Spleen (tissue), 7 donors: Measurements from ENCODE around the gene ARMC3.

Experiments
- CTCF ChIP-seq, 11 experiments: fragments of 200-600 bp in 7 of 11; fragments of 450-650 bp in 4 of 11; sonication (generic) in 4 of 11; IDR thresholded peaks in 8 of 11; conservative IDR thresholded peaks in 3 of 11; 1 replicate in 7 of 11; 2 replicates in 4 of 11; pipeline versions ENCODE4 v1.4.0 to v1.8.0; 2016 to 2021; ENCODE audit warnings: antibody characterized with exemption in 11 of 11, inconsistent platforms in 4 of 11, mild to moderate bottlenecking in 1 of 11
- POLR2A ChIP-seq, 3 donors: fragments of 450-650 bp; IDR thresholded peaks; one replicate each; pipeline ENCODE4 v1.5.1; 2017; ENCODE audit warnings: antibody characterized with exemption in 3 of 3, mild to moderate bottlenecking in 1 of 3
- POLR2AphosphoS5 ChIP-seq, 3 donors: sonication (generic); formaldehyde crosslinking; IDR thresholded peaks; one replicate each; pipeline ENCODE4 v1.5.1; 2017; ENCODE audit warnings: antibody characterized with exemption in 3 of 3
- donor health status: DM: no; HTN: no; CAD: no; lungs with moderate emphysema.
- donor health status: DM: no; HTN: no; CAD: no.
- donor health status: DM: no; HTN: no; CAD: no.

GRCh38 chr10:23051855-23052331 lies 124.0 kb downstream of the ARMC3 start:
- TF ChIP-seq CTCF (IDR thresholded peaks at IDR 0.05 in 8 of 11, conservative IDR thresholded peaks at IDR 0.05 in 3 of 11): no peak
- TF ChIP-seq POLR2AphosphoS5 (IDR thresholded peaks at IDR 0.05): no peak
- TF ChIP-seq POLR2A (IDR thresholded peaks at IDR 0.05): no peak
